Ecto neural progenitor cell (in vitro differentiated cells): ENCODE measurements around the gene ZFP42.
"Not testable (repeated sequence)": the region's sequence is repeated elsewhere in the genome, so short reads cannot be mapped to it uniquely, and the experiment has no call there.

Experiments
- DNase-seq: peaks from one replicate; pipeline ENCODE4 v3.0.0-alpha.2; 2018; ENCODE audit warnings: low spot score

The ZFP42 gene

GRCh38 chr4:188021548-188022249, 26.1 kb downstream of the ZFP42 start:
- no peak for DNase-seq

- DNase-seq: no peak
Measured at GRCh38 chr4:188023682-188024081, 28.1 kb downstream of the ZFP42 start.

- DNase-seq: no peak
Measured at GRCh38 chr4:188025476-188025875, 29.9 kb downstream of the ZFP42 start.

- no peak for DNase-seq
Measured at GRCh38 chr4:188029114-188029513, 33.5 kb downstream of the ZFP42 start.

GRCh38 chr4:188030401-188030800, 34.8 kb downstream of the ZFP42 start:
- DNase-seq: no peak

- DNase-seq: no peak
Measured at GRCh38 chr4:188031751-188032150, 36.2 kb downstream of the ZFP42 start.

GRCh38 chr4:188032170-188032569, 36.6 kb downstream of the ZFP42 start:
- no peak for DNase-seq

GRCh38 chr4:188032583-188032982, 37.0 kb downstream of the ZFP42 start:
- DNase-seq: no peak

- no peak for DNase-seq
Measured at GRCh38 chr4:188037003-188037713, 41.6 kb downstream of the ZFP42 start.

- no peak for DNase-seq
Measured at GRCh38 chr4:188041721-188042120, 46.1 kb downstream of the ZFP42 start.

- no peak for DNase-seq
Measured at GRCh38 chr4:188042191-188042590, 46.6 kb downstream of the ZFP42 start.

GRCh38 chr4:188043154-188043553, 47.6 kb downstream of the ZFP42 start:
- no peak for DNase-seq

GRCh38 chr4:188045461-188045860, 49.9 kb downstream of the ZFP42 start:
- not testable (repeated sequence) for DNase-seq

- DNase-seq: no peak
Measured at GRCh38 chr4:188046657-188047056, 51.1 kb downstream of the ZFP42 start.

GRCh38 chr4:188053302-188053701, 57.7 kb downstream of the ZFP42 start:
- no peak for DNase-seq
